GM10248 (cell line): Measurements from ENCODE around the gene ZSWIM1.

ENCODE experiments used
- CTCF ChIA-PET: fragments of 300-600 bp; sonication (Branson Sonifier 250); formaldehyde crosslinking; extraction: SDS; loops from one replicate; lab custom pipeline; 2021; ENCODE audit warnings: antibody characterized with exemption; lab: Yijun Ruan, JAX
- POLR2A ChIA-PET: fragments of 350-650 bp; sonication (Branson Sonifier 250); formaldehyde crosslinking; extraction: SDS; loops from one replicate; lab custom pipeline; 2020; ENCODE audit warnings: antibody characterized with exemption; lab: Yijun Ruan, JAX
- DNase-seq: peaks from one replicate; pipeline ENCODE4 v3.0.0; 2012; ENCODE audit errors: extremely low spot score
- TF ChIP-seq, protein P1 (sequence below): IDR thresholded peaks from 2 replicates; pipeline ENCODE4 v1.5.1; 2012; ENCODE audit warnings: mild to moderate bottlenecking, low read depth; ENCODE audit errors: extremely low read depth, missing control alignments, control extremely low read depth

The ZSWIM1 gene

DNA sequence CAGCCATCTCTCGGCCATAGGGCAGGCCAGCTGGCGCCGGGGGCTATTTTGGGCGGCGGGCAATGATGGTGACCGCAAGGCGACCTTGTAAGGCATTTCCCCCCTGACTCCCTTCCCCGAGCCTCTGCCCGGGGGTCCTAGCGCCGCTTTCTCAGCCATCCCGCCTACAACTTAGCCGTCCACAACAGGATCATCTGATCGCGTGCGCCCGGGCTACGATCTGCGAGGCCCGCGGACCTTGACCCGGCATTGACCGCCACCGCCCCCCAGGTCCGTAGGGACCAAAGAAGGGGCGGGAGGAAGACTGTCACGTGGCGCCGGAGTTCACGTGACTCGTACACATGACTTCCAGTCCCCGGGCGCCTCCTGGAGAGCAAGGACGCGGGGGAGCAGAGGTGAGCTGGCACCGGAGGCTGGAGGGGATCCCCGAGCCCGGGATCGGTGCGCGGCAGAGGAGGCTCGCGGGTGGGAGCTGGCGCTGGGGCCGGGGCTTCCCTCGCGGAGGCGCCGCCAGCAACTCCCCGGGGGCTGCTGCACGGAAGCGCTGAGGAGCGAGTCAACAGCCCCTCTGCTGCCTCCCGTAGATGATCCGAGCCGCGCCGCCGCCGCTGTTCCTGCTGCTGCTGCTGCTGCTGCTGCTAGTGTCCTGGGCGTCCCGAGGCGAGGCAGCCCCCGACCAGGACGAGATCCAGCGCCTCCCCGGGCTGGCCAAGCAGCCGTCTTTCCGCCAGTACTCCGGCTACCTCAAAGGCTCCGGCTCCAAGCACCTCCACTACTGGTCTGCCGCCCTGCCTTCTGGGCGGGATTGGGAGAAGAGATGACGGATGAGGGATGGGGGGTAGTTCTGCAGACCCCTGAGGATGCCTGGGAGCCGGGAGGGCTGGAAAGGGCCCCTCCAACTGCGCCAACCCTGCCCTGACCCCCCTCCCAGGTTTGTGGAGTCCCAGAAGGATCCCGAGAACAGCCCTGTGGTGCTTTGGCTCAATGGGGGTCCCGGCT is 10.3 kb downstream of the ZSWIM1 start, which contains the start of the genes CTSA and NEURL2:
Gene CTSA (plus strand): TSS at position 351 of the 999 bp plus-strand sequence. CDS start 234 bp downstream, at position 585.
Gene NEURL2 (minus strand): TSS at position 224 of the 999 bp plus-strand sequence. CDS start 217 bp downstream, at position 7.
- CTCF ChIA-PET = interaction anchor here (0.9 to 2.9 kb wide), 17 partner anchors 8 to 289 kb away, joined by 3 to 19 read pairs (median 5); partner anchors contain the start of gene ZSWIM1
- POLR2A ChIA-PET = interaction anchor here (0.5 to 2.3 kb wide), 4 partner anchors 9 to 77 kb away, joined by 3 to 7 read pairs (median 4); no protein-coding TSS in a partner anchor
- TF ChIP-seq, protein P1, sequence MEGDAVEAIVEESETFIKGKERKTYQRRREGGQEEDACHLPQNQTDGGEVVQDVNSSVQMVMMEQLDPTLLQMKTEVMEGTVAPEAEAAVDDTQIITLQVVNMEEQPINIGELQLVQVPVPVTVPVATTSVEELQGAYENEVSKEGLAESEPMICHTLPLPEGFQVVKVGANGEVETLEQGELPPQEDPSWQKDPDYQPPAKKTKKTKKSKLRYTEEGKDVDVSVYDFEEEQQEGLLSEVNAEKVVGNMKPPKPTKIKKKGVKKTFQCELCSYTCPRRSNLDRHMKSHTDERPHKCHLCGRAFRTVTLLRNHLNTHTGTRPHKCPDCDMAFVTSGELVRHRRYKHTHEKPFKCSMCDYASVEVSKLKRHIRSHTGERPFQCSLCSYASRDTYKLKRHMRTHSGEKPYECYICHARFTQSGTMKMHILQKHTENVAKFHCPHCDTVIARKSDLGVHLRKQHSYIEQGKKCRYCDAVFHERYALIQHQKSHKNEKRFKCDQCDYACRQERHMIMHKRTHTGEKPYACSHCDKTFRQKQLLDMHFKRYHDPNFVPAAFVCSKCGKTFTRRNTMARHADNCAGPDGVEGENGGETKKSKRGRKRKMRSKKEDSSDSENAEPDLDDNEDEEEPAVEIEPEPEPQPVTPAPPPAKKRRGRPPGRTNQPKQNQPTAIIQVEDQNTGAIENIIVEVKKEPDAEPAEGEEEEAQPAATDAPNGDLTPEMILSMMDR = no peak
- peak; percentile 98 for DNase-seq

- ChIA-PET POLR2A (interaction anchor here (1.1 to 2.3 kb wide), 3 partner anchors 10 to 12 kb away, joined by 4 to 7 read pairs (median 6); partner anchors contain the start of gene ZSWIM1), CTCF (interaction anchor here (0.8 to 1.7 kb wide), 7 partner anchors 10 to 92 kb away, joined by 3 to 8 read pairs (median 3); no protein-coding TSS in a partner anchor)
- no peak for DNase-seq
- TF ChIP-seq, protein P1 = peak; percentile 5
Measured at GRCh38 chr20:45892049-45892825, 11.2 kb downstream of the ZSWIM1 start.

DNA sequence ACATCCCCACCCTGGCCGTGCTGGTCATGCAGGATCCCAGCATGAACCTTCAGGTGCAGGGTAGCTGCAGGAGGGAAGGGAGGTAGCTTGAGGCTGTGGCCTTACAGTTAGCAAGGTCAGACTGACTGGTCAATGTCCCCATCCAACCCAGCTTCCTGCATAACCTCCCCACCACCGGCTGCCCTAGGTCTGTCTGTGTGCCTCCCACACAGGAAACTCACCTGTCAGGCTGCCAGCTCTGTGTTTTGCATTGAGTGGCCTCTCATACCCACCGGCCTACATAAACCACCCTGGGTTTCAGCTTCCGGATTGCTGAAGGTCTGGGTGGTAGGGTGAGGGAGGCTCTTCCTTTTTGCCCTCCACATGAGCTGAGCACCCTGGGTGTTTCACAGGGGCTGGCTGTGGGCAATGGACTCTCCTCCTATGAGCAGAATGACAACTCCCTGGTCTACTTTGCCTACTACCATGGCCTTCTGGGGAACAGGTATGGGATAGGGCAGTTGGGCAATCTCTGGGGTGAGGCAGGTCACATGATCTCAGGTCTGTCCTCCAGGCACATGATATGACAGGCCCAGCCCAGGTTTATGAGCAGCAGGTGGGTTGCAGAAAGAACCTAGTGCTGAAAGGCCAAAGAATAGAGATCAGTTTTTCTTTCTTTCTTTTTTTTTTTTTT is 11.9 kb downstream of the ZSWIM1 start:
- POLR2A ChIA-PET = interaction anchor here (0.7 to 2.3 kb wide), 4 partner anchors 9 to 97 kb away, joined by 4 to 7 read pairs (median 5); partner anchors contain the start of gene ZSWIM1
- CTCF ChIA-PET = interaction anchor here (0.8 to 1.7 kb wide), 7 partner anchors 9 to 76 kb away, joined by 3 to 8 read pairs (median 3); no protein-coding TSS in a partner anchor
- TF ChIP-seq, protein P1 = no peak
- DNase-seq = no peak

DNA sequence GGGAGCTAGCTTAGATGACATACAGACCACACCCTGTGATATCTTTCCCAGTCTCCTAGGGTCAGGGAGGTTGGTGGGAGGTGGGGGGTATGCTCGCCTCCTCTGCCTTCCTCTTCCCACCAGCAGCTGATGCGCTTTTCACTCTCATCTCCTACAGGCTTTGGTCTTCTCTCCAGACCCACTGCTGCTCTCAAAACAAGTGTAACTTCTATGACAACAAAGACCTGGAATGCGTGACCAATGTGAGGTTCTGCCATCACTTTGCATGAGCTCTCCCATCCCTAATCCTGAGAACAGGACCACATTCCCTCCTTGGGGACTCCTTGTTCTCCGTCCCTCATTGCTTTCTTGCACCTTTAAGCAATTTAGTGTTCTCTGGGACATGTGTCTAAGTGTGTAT is 12.8 kb downstream of the ZSWIM1 start:
- CTCF ChIA-PET = interaction anchor here (1.1 to 1.7 kb wide), 4 partner anchors 8 to 75 kb away, joined by 3 to 8 read pairs (median 3); no protein-coding TSS in a partner anchor
- TF ChIP-seq, protein P1 = no peak
- no peak for DNase-seq
- POLR2A ChIA-PET = interaction anchor here (0.7 to 2.3 kb wide), 3 partner anchors 8 to 98 kb away, joined by 4 to 7 read pairs (median 6); no protein-coding TSS in a partner anchor

GRCh38 chr20:45894797-45895196 is 13.8 kb downstream of the ZSWIM1 start:
- ChIA-PET POLR2A (no interaction called here), CTCF (no interaction called here)
- no peak for DNase-seq
- TF ChIP-seq, protein P1 = no peak
